SK-N-SH (cell line): ENCODE measurements around the gene CSN2. TPM values are rescaled to one million over a fixed set of nuclear protein-coding genes. Genes with fewer than 3 reads are reported as not detected.

Experiments
- CTCF ChIA-PET: fragments of 300-600, 350-600 bp; formaldehyde crosslinking; extraction: SDS; loops from one replicate; lab custom pipeline; 2021; lab: Yijun Ruan, JAX
- POLR2A ChIA-PET: fragments of 350-600 bp; sonication (Branson Sonifier 250); formaldehyde crosslinking; extraction: SDS; loops from one replicate; lab custom pipeline; 2020; ENCODE audit warnings: antibody characterized with exemption, inconsistent platforms; lab: Yijun Ruan, JAX
- DNase-seq: peaks from one replicate; pipeline ENCODE4 v3.0.0; 2012
- H2AFZ ChIP-seq: fragments of 200-600 bp; sonication (generic); 2 replicates; pipeline ENCODE4 v1.8.1; 2016; ENCODE audit warnings: antibody characterized with exemption, mild to moderate bottlenecking, low read depth
- H3F3A ChIP-seq: fragments of 200-600 bp; sonication (generic); replicated peaks from 2 replicates; pipeline ENCODE3; 2016; ENCODE audit warnings: antibody characterized with exemption, mild to moderate bottlenecking; ENCODE audit not compliant: insufficient read depth
- H3K27ac ChIP-seq, 2 experiments: fragments of 200-500 bp in 1 of 2; fragments of 200-600 bp in 1 of 2; sonication (Bioruptor generic) in 1 of 2; sonication (generic), shearing (Covaris generic) in 1 of 2; 2 replicates each; pipeline versions ENCODE4 v1.5.1 to v1.6.1; 2014 to 2016; ENCODE audit warnings: low read depth in 2 of 2, inconsistent platforms in 1 of 2, low read length in 1 of 2, mild to moderate bottlenecking in 1 of 2, mixed read lengths in 1 of 2
- H3K27me3 ChIP-seq: fragments of 200-600 bp; sonication (generic), shearing (Covaris generic); 2 replicates; pipeline ENCODE4 v1.6.1; 2016; ENCODE audit warnings: mixed run types; ENCODE audit not compliant: insufficient read depth
- H3K36me3 ChIP-seq, 2 experiments: fragments of 200-500 bp in 1 of 2; fragments of 200-600 bp in 1 of 2; sonication (Bioruptor generic) in 1 of 2; sonication (generic) in 1 of 2; replicated peaks in 1 of 2; 2 replicates each; pipeline versions ENCODE3 to v1.5.1; 2014 to 2016; ENCODE audit warnings: low read length in 1 of 2, mild to moderate bottlenecking in 1 of 2; ENCODE audit not compliant: insufficient read depth in 2 of 2, control insufficient read depth in 1 of 2
- H3K4me1 ChIP-seq, 2 experiments: fragments of 200-500 bp in 1 of 2; fragments of 200-600 bp in 1 of 2; sonication (Bioruptor generic) in 1 of 2; sonication (generic), shearing (Covaris generic) in 1 of 2; 2 replicates each; pipeline versions ENCODE4 v1.5.1 to v1.6.1; 2014 to 2016; ENCODE audit warnings: low read depth in 1 of 2, low read length in 1 of 2, mixed run types in 1 of 2; ENCODE audit not compliant: insufficient read depth in 2 of 2, control insufficient read depth in 1 of 2
- H3K4me2 ChIP-seq: fragments of 200-600 bp; sonication (generic), shearing (Covaris generic); 2 replicates; pipeline ENCODE4 v1.6.1; 2017; ENCODE audit warnings: mixed run types
- H3K4me3 ChIP-seq, 2 experiments: fragments of 200-500 bp in 1 of 2; fragments of 200-600 bp in 1 of 2; sonication (Bioruptor generic) in 1 of 2; sonication (generic), shearing (Covaris generic) in 1 of 2; 2 replicates each; pipeline versions ENCODE4 v1.5.1 to v1.8.1; 2014 to 2016; ENCODE audit warnings: low read depth in 2 of 2, inconsistent platforms in 1 of 2, low read length in 1 of 2, mild to moderate bottlenecking in 1 of 2, mixed read lengths in 1 of 2, moderate library complexity in 1 of 2
- H3K79me2 ChIP-seq: fragments of 200-600 bp; sonication (generic); 2 replicates; pipeline ENCODE4 v1.8.1; 2017; ENCODE audit warnings: mild to moderate bottlenecking; ENCODE audit not compliant: insufficient read depth
- H3K9ac ChIP-seq: fragments of 200-600 bp; sonication (generic); 2 replicates; pipeline ENCODE4 v1.6.1; 2017; ENCODE audit warnings: mixed run types
- H3K9me2 ChIP-seq: fragments of 200-600 bp; sonication (generic); 2 replicates; pipeline ENCODE4 v1.6.1; 2017; ENCODE audit warnings: mixed run types
- H3K9me3 ChIP-seq: fragments of 200-600 bp; sonication (generic); 2 replicates; pipeline ENCODE4 v1.6.1; 2017; ENCODE audit warnings: mixed run types, mild to moderate bottlenecking, moderate library complexity
- H4K20me1 ChIP-seq: fragments of 200-600 bp; sonication (generic); 2 replicates; pipeline ENCODE4 v1.6.1; 2017; ENCODE audit warnings: mild to moderate bottlenecking, mixed run types; ENCODE audit not compliant: insufficient read depth
- CHD2 ChIP-seq: fragments of 150-350 bp; IDR thresholded peaks from 2 replicates; pipeline ENCODE4 v1.6.1; 2018; ENCODE audit warnings: low read length; ENCODE audit not compliant: partially characterized antibody
- ELF1 ChIP-seq: IDR thresholded peaks from 2 replicates; pipeline ENCODE4 v1.4.0; 2012
- EP300 ChIP-seq, 2 experiments: IDR thresholded peaks; 2 replicates each; pipeline versions ENCODE4 v1.4.0 to v1.6.1; 2012; ENCODE audit warnings: borderline replicate concordance in 1 of 2, low read depth in 1 of 2, low read length in 1 of 2
- FOSL2 ChIP-seq: IDR thresholded peaks from 2 replicates; pipeline ENCODE4 v1.4.0; 2012; ENCODE audit warnings: low read depth, mild to moderate bottlenecking, moderate library complexity, borderline replicate concordance
- MAX ChIP-seq: IDR thresholded peaks from 2 replicates; pipeline ENCODE4 v1.4.0; 2012; ENCODE audit warnings: low read depth
- MEF2A ChIP-seq: IDR thresholded peaks from 2 replicates; pipeline ENCODE4 v1.4.0; 2012; ENCODE audit warnings: low read depth, borderline replicate concordance
- NRF1 ChIP-seq: IDR thresholded peaks from 2 replicates; pipeline ENCODE4 v1.6.1; 2012; ENCODE audit warnings: low read depth, mild to moderate bottlenecking, low read length
- POLR2AphosphoS5 ChIP-seq: IDR thresholded peaks from 2 replicates; pipeline ENCODE4 v1.6.1; 2012; ENCODE audit warnings: low read depth, low read length
- RAD21 ChIP-seq: IDR thresholded peaks from 2 replicates; pipeline ENCODE4 v1.6.1; 2012; ENCODE audit warnings: mild to moderate bottlenecking, low read length
- SMC3 ChIP-seq: IDR thresholded peaks from 2 replicates; pipeline ENCODE4 v1.6.1; 2012; ENCODE audit warnings: low read depth, low read length, improper control_type of control experiment
- TCF12 ChIP-seq: IDR thresholded peaks from 2 replicates; pipeline ENCODE4 v1.4.0; 2012
- TEAD4 ChIP-seq: IDR thresholded peaks from 2 replicates; pipeline ENCODE4 v1.4.0; 2012; ENCODE audit warnings: mild to moderate bottlenecking, borderline replicate concordance; ENCODE audit not compliant: insufficient read depth
- USF2 ChIP-seq: fragments of 150-350 bp; IDR thresholded peaks from 2 replicates; pipeline ENCODE4 v1.6.1; 2017; ENCODE audit warnings: antibody characterized with exemption, low read length, low read depth, borderline replicate concordance
- YY1 ChIP-seq: IDR thresholded peaks from 2 replicates; pipeline ENCODE4 v1.4.0; 2012; ENCODE audit warnings: low read depth, mild to moderate bottlenecking
- WGBS: methylation state at CpG from one replicate; pipeline ENCODE4 v1.1.6; 2017; ENCODE audit warnings: low lambda C conversion rate; 5-methylcytosine and 5-hydroxymethylcytosine counted together
- polyA plus RNA-seq, 3 experiments: library from polyadenylated mRNA; depleted of rRNA; stranded (reverse); fragments of >200 nt; gene quantifications; 2 replicates each; pipeline ENCODE4 v1.2.3, GENCODE V29; 2012
- TF ChIP-seq, protein P1 (sequence below): IDR thresholded peaks from 2 replicates; pipeline ENCODE4; 2012

The CSN2 gene
- not detected in 2 replicates for polyA plus RNA-seq (2012; rRNA removed)
- not detected in 2 replicates for polyA plus RNA-seq (2012; cell fraction: cytosol; rRNA removed)
- not detected in 2 replicates for polyA plus RNA-seq (2012; cell fraction: nucleus; rRNA removed)

DNA sequence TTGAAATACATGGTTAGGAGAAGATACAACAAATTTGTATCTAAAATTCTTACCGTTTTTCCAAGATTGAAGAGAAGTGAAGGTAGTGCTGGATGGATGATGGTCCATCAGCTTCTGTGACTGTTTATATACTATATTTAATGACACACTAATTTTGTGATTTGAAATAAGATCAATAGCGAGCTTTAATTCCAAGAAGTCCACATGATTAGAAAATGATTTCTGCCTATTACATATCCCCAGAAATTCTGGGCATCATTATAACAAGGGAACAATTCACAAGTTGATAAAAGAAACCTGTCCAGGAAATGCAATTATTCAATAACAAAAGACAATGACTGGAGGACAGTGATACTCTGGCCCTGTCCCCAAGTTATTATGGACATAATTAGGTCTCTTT lies at the start of gene CSN2:
CSN2 (minus strand) TSS at position 101 of the 400 bp plus-strand sequence. CDS start 4,733 bp downstream, outside the sequence.
- no peaks in the 10 kb centered on the region for H4K20me1 ChIP-seq
- H3K4me3 ChIP-seq = no peak within 1 kb of the TSS
- no peaks in the 10 kb centered on the region for H3K4me1 ChIP-seq
- TF ChIP-seq YY1 = no peak
- no peak for TF ChIP-seq POLR2AphosphoS5
- no peak for TF ChIP-seq SMC3
- TF ChIP-seq EP300 (IDR thresholded peaks at IDR 0.05; ENCODE audit: borderline replicate concordance in 1 of 2, low read depth in 1 of 2, low read length in 1 of 2) = no peak
- TF ChIP-seq USF2 = no peak
- TF ChIP-seq, protein P1, sequence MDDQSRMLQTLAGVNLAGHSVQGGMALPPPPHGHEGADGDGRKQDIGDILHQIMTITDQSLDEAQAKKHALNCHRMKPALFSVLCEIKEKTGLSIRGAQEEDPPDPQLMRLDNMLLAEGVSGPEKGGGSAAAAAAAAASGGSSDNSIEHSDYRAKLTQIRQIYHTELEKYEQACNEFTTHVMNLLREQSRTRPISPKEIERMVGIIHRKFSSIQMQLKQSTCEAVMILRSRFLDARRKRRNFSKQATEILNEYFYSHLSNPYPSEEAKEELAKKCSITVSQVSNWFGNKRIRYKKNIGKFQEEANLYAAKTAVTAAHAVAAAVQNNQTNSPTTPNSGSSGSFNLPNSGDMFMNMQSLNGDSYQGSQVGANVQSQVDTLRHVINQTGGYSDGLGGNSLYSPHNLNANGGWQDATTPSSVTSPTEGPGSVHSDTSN = no peak
- TF ChIP-seq RAD21 = no peak
- TF ChIP-seq TCF12 = no peak
- no peak within 1 kb of the TSS for H2AFZ ChIP-seq
- 7% methylated on average over 2 of the region's 2 CpGs for WGBS
- no peaks in the 10 kb centered on the region for H3F3A ChIP-seq
- no peaks in the 10 kb centered on the region for H3K9me3 ChIP-seq
- POLR2A ChIA-PET = no interaction called here
- H3K27ac ChIP-seq = no peak within 1 kb of the TSS
- H3K27me3 ChIP-seq = no peaks in the 10 kb centered on the region
- H3K9me2 ChIP-seq = no peaks in the 10 kb centered on the region
- no peaks in the 10 kb centered on the region for H3K36me3 ChIP-seq
- CTCF ChIA-PET = no interaction called here
- no peak within 1 kb of the TSS for H3K9ac ChIP-seq
- no peak within 1 kb of the TSS for H3K4me2 ChIP-seq
- DNase-seq = no peak
- H3K79me2 ChIP-seq = no peaks in the 10 kb centered on the region

DNA sequence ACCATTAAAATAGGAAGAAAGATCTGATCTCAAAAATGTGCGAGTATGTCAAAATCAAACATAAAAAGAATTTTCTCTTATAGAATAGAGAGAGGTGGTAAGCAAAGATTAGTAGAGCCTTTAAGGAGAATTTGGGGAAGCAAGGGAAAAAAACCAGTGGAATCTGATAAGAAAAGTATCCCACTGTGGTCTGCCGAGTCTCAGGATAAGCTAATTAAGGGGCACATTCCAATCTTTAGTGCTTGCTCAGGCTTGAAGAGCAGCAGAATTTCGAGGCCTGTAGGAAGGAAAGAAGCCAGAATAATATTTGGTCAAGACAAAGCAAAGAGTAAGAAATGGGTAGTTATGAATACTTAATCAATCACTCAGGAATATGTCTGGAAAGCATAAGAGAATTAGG lies 43.2 kb upstream of the CSN2 start:
- Histone ChIP-seq H3K4me3 (no peak overlapping the region), H3K36me3 (no peaks in the 10 kb centered on the region), H3K27ac (no peak overlapping the region), H3K9ac (no peak overlapping the region), H3K9me2 (no peaks in the 10 kb centered on the region), H4K20me1 (no peaks in the 10 kb centered on the region), H3K9me3 (no peaks in the 10 kb centered on the region), H3K4me1 (no peaks in the 10 kb centered on the region), H3K4me2 (no peak overlapping the region), H3K27me3 (no peaks in the 10 kb centered on the region), H3K79me2 (no peaks in the 10 kb centered on the region), H2AFZ (no peak overlapping the region), H3F3A (no peaks in the 10 kb centered on the region)
- TF ChIP-seq RAD21 (no peak), MEF2A (no peak), TEAD4 (no peak), MAX (no peak), ELF1 (no peak), FOSL2 (no peak), TCF12 (no peak), POLR2AphosphoS5 (no peak), CHD2 (no peak), NRF1 (no peak)
- no peak for DNase-seq
- ChIA-PET CTCF (no interaction called here), POLR2A (no interaction called here)
- WGBS = 4% methylated on average over 3 of the region's 3 CpGs
